Activated CD8-positive, alpha-beta memory T cell treated with anti-CD3 and anti-CD28 coated beads, Interleukin-2, amount 50 U/mL, for 24 hours (primary cell): Measurements from ENCODE around the gene GLI3.

ENCODE experiments used
- DNase-seq: peaks from one replicate; pipeline ENCODE4 v3.0.0-alpha.2; 2020; ENCODE audit errors: extremely low read depth

Gene GLI3

GRCh38 chr7:42143711-42144600 lies 93.1 kb downstream of the GLI3 start:
- no peak for DNase-seq

GRCh38 chr7:42142089-42142488 lies 94.9 kb downstream of the GLI3 start:
- no peak for DNase-seq

GRCh38 chr7:42139751-42140150 lies 97.3 kb downstream of the GLI3 start:
- DNase-seq = no peak

- no peak for DNase-seq
Measured at GRCh38 chr7:42138691-42139090, 98.3 kb downstream of the GLI3 start.

- no peak for DNase-seq
Measured at GRCh38 chr7:42137941-42138340, 99.1 kb downstream of the GLI3 start.

- no peak for DNase-seq
Measured at GRCh38 chr7:42137431-42137830, 99.6 kb downstream of the GLI3 start.

- no peak for DNase-seq
Measured at GRCh38 chr7:42135728-42136127, 101.3 kb downstream of the GLI3 start.

- no peak for DNase-seq
Measured at GRCh38 chr7:42134276-42134876, 102.6 kb downstream of the GLI3 start.

GRCh38 chr7:42133321-42133720 lies 103.7 kb downstream of the GLI3 start:
- DNase-seq = no peak

- DNase-seq = no peak
Measured at GRCh38 chr7:42128703-42129102, 108.3 kb downstream of the GLI3 start.

- DNase-seq = no peak
Measured at GRCh38 chr7:42127232-42127622, 109.8 kb downstream of the GLI3 start.

- DNase-seq = no peak
Measured at GRCh38 chr7:42126475-42127231, 110.4 kb downstream of the GLI3 start.

GRCh38 chr7:42125321-42125720 lies 111.7 kb downstream of the GLI3 start:
- DNase-seq = no peak

- no peak for DNase-seq
Measured at GRCh38 chr7:42123716-42124115, 113.3 kb downstream of the GLI3 start.

- no peak for DNase-seq
Measured at GRCh38 chr7:42120191-42120590, 116.8 kb downstream of the GLI3 start.

- DNase-seq = no peak
Measured at GRCh38 chr7:42117201-42117600, 119.8 kb downstream of the GLI3 start.

GRCh38 chr7:42115795-42116194 lies 121.2 kb downstream of the GLI3 start:
- no peak for DNase-seq

GRCh38 chr7:42110333-42110732 lies 126.7 kb downstream of the GLI3 start:
- DNase-seq = no peak

GRCh38 chr7:42108803-42109528 lies 128.0 kb downstream of the GLI3 start:
- DNase-seq = no peak

- no peak for DNase-seq
Measured at GRCh38 chr7:42107484-42108240, 129.3 kb downstream of the GLI3 start.

- no peak for DNase-seq
Measured at GRCh38 chr7:42106562-42106961, 130.4 kb downstream of the GLI3 start.
